Measurements from ENCODE around the gene DENND1C.

DNA sequence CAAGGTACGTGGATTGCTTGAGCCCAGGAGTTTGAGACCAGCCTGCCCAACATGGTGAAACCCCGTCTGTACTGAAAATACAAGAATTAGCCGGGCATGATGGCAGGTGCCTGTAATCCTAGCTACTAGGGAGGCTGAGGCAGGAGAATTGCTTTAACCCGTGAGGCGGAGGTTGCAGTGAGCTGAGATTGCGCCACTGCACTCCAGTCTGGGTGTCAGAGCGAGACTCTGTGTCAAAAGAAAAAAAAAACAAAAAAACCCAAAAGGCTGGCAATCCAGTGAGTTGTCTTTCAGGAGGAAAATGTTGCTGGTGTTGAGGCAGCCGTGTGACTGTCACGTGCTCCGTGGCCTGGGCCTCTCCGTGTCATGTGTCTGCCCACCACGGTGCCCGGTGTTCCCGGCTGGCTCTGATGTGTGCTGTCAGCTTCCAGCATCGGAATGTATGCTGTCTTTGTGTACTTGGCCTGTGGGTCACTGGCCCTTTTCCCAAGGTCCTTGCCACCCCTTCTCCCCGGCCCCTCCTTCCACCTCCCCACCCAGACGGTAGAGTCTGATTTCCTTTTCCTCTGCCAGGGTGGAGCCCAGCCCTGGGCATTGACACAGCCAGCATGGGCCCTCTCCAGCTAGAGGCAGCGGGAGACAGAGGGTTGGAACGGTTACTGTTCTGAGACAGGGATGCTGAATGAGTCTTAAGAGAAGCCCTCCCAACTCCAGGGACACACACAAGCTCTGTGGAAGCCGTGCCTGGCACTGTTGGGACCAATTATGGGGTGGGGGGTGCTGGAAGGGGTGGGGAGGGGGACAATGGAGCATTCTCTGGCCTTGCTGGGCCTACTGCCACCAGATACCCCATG, 27.8 kb upstream of the DENND1C start:
- TF ChIP-seq, protein P1, sequence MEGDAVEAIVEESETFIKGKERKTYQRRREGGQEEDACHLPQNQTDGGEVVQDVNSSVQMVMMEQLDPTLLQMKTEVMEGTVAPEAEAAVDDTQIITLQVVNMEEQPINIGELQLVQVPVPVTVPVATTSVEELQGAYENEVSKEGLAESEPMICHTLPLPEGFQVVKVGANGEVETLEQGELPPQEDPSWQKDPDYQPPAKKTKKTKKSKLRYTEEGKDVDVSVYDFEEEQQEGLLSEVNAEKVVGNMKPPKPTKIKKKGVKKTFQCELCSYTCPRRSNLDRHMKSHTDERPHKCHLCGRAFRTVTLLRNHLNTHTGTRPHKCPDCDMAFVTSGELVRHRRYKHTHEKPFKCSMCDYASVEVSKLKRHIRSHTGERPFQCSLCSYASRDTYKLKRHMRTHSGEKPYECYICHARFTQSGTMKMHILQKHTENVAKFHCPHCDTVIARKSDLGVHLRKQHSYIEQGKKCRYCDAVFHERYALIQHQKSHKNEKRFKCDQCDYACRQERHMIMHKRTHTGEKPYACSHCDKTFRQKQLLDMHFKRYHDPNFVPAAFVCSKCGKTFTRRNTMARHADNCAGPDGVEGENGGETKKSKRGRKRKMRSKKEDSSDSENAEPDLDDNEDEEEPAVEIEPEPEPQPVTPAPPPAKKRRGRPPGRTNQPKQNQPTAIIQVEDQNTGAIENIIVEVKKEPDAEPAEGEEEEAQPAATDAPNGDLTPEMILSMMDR (IDR thresholded peaks at IDR 0.05), result no peak
- TF ChIP-seq EZH2 (IDR thresholded peaks at IDR 0.05), result no peak

All from neural progenitor cell (in vitro differentiated cells).